Activated naive CD4-positive, alpha-beta T cell treated with anti-CD3 and anti-CD28 coated beads, Interleukin-2, amount 50 U/mL, for 24 hours (primary cell): ENCODE data around the gene PLN.

ENCODE experiments used
- H3K27ac Mint-ChIP-seq: one replicate; pipeline ENCODE4 v1.8.0; 2021; ENCODE audit warnings: mild to moderate bottlenecking, mixed read lengths
- H3K27me3 Mint-ChIP-seq: one replicate; pipeline ENCODE4 v1.8.0; 2021; ENCODE audit warnings: mixed read lengths
- H3K36me3 Mint-ChIP-seq: one replicate; pipeline ENCODE4 v1.8.0; 2021; ENCODE audit warnings: mixed read lengths
- H3K4me1 Mint-ChIP-seq: one replicate; pipeline ENCODE4 v1.8.0; 2021; ENCODE audit warnings: mixed read lengths
- H3K4me3 Mint-ChIP-seq: one replicate; pipeline ENCODE4 v1.8.0; 2021; ENCODE audit warnings: mild to moderate bottlenecking, mixed read lengths
- H3K9me3 Mint-ChIP-seq: one replicate; pipeline ENCODE4 v1.8.0; 2021; ENCODE audit warnings: mixed read lengths

The PLN gene

GRCh38 chr6:118584911-118585310, 36.8 kb downstream of the PLN start:
- Mint-ChIP-seq H3K9me3 (peaks cover 13% of the 10 kb centered on the region), H3K36me3 (peaks cover 31% of the 10 kb centered on the region), H3K27ac (peak overlapping the region; percentile 67), H3K27me3 (no peaks in the 10 kb centered on the region), H3K4me3 (no peak overlapping the region), H3K4me1 (peaks cover 52% of the 10 kb centered on the region)

GRCh38 chr6:118586746-118587485, 38.8 kb downstream of the PLN start:
- peaks cover 67% of the 10 kb centered on the region for H3K4me1 Mint-ChIP-seq
- H3K9me3 Mint-ChIP-seq = peaks cover 4% of the 10 kb centered on the region
- peaks cover 24% of the 10 kb centered on the region for H3K36me3 Mint-ChIP-seq
- no peak overlapping the region for H3K27ac Mint-ChIP-seq
- H3K27me3 Mint-ChIP-seq = no peaks in the 10 kb centered on the region
- H3K4me3 Mint-ChIP-seq = no peak overlapping the region

- Mint-ChIP-seq H3K27ac (peak overlapping the region; percentile 42), H3K4me3 (no peak overlapping the region), H3K4me1 (peaks cover 81% of the 10 kb centered on the region), H3K9me3 (no peaks in the 10 kb centered on the region), H3K36me3 (peaks cover 21% of the 10 kb centered on the region), H3K27me3 (no peaks in the 10 kb centered on the region)
Measured at GRCh38 chr6:118588626-118589025, 40.5 kb downstream of the PLN start.

GRCh38 chr6:118589186-118589585, 41.1 kb downstream of the PLN start:
- peaks cover 26% of the 10 kb centered on the region for H3K36me3 Mint-ChIP-seq
- H3K4me1 Mint-ChIP-seq = peaks cover 86% of the 10 kb centered on the region
- H3K9me3 Mint-ChIP-seq = no peaks in the 10 kb centered on the region
- H3K27me3 Mint-ChIP-seq = no peaks in the 10 kb centered on the region
- peak overlapping the region; percentile 46 for H3K27ac Mint-ChIP-seq
- no peak overlapping the region for H3K4me3 Mint-ChIP-seq

GRCh38 chr6:118589649-118590365, 41.7 kb downstream of the PLN start:
- no peak overlapping the region for H3K4me3 Mint-ChIP-seq
- H3K4me1 Mint-ChIP-seq = peaks cover 85% of the 10 kb centered on the region
- peaks cover 26% of the 10 kb centered on the region for H3K36me3 Mint-ChIP-seq
- H3K27me3 Mint-ChIP-seq = no peaks in the 10 kb centered on the region
- no peak overlapping the region for H3K27ac Mint-ChIP-seq
- H3K9me3 Mint-ChIP-seq = no peaks in the 10 kb centered on the region

- no peaks in the 10 kb centered on the region for H3K27me3 Mint-ChIP-seq
- no peak overlapping the region for H3K27ac Mint-ChIP-seq
- H3K9me3 Mint-ChIP-seq = peaks cover 4% of the 10 kb centered on the region
Measured at GRCh38 chr6:118591897-118592296, 43.8 kb downstream of the PLN start.

GRCh38 chr6:118594877-118595276, 46.8 kb downstream of the PLN start:
- Mint-ChIP-seq H3K4me1 (peaks cover 86% of the 10 kb centered on the region), H3K27me3 (no peaks in the 10 kb centered on the region), H3K36me3 (peaks cover 33% of the 10 kb centered on the region), H3K4me3 (no peak overlapping the region), H3K9me3 (peaks cover 10% of the 10 kb centered on the region), H3K27ac (no peak overlapping the region)

More at GRCh38 chr6:118591897-118592296, 43.8 kb downstream of the PLN start:
- Mint-ChIP-seq H3K4me1 (peaks cover 85% of the 10 kb centered on the region), H3K36me3 (peaks cover 29% of the 10 kb centered on the region), H3K4me3 (no peak overlapping the region)

- Mint-ChIP-seq H3K4me3 (peak overlapping the region; percentile 59), H3K27ac (peak overlapping the region; percentile 97), H3K27me3 (no peaks in the 10 kb centered on the region), H3K4me1 (peaks cover 76% of the 10 kb centered on the region), H3K9me3 (peaks cover 10% of the 10 kb centered on the region), H3K36me3 (peaks cover 27% of the 10 kb centered on the region)
Measured at GRCh38 chr6:118596774-118597320, 48.8 kb downstream of the PLN start.

GRCh38 chr6:118597636-118598035, 49.5 kb downstream of the PLN start:
- no peak overlapping the region for H3K4me3 Mint-ChIP-seq
- H3K9me3 Mint-ChIP-seq = peaks cover 10% of the 10 kb centered on the region
- no peaks in the 10 kb centered on the region for H3K27me3 Mint-ChIP-seq
- H3K4me1 Mint-ChIP-seq = peaks cover 72% of the 10 kb centered on the region
- peaks cover 30% of the 10 kb centered on the region for H3K36me3 Mint-ChIP-seq
- peak overlapping the region; percentile 12 for H3K27ac Mint-ChIP-seq

GRCh38 chr6:118598324-118598723, 50.2 kb downstream of the PLN start:
- Mint-ChIP-seq H3K4me3 (no peak overlapping the region), H3K4me1 (peaks cover 66% of the 10 kb centered on the region), H3K9me3 (peaks cover 10% of the 10 kb centered on the region), H3K27me3 (no peaks in the 10 kb centered on the region), H3K27ac (peak overlapping the region; percentile 57), H3K36me3 (peaks cover 31% of the 10 kb centered on the region)

GRCh38 chr6:118602300-118602699, 54.2 kb downstream of the PLN start:
- Mint-ChIP-seq H3K4me1 (peaks cover 47% of the 10 kb centered on the region), H3K27ac (no peak overlapping the region), H3K27me3 (no peaks in the 10 kb centered on the region), H3K9me3 (peaks cover 2% of the 10 kb centered on the region), H3K4me3 (no peak overlapping the region), H3K36me3 (peaks cover 25% of the 10 kb centered on the region)

GRCh38 chr6:118603372-118603771, 55.3 kb downstream of the PLN start:
- Mint-ChIP-seq H3K4me1 (peaks cover 44% of the 10 kb centered on the region), H3K27ac (no peak overlapping the region), H3K36me3 (peaks cover 22% of the 10 kb centered on the region), H3K9me3 (no peaks in the 10 kb centered on the region), H3K4me3 (no peak overlapping the region), H3K27me3 (no peaks in the 10 kb centered on the region)

- Mint-ChIP-seq H3K4me1 (peaks cover 54% of the 10 kb centered on the region), H3K27ac (peak overlapping the region; percentile 16), H3K27me3 (no peaks in the 10 kb centered on the region), H3K36me3 (peaks cover 31% of the 10 kb centered on the region), H3K9me3 (no peaks in the 10 kb centered on the region), H3K4me3 (no peak overlapping the region)
Measured at GRCh38 chr6:118606268-118606667, 58.2 kb downstream of the PLN start.

- H3K4me1 Mint-ChIP-seq = peaks cover 58% of the 10 kb centered on the region
Measured at GRCh38 chr6:118606858-118607257, 58.8 kb downstream of the PLN start.

More at GRCh38 chr6:118606858-118607257, 58.8 kb downstream of the PLN start:
- Mint-ChIP-seq H3K9me3 (peaks cover 3% of the 10 kb centered on the region), H3K4me3 (no peak overlapping the region), H3K27me3 (no peaks in the 10 kb centered on the region), H3K27ac (no peak overlapping the region), H3K36me3 (peaks cover 32% of the 10 kb centered on the region)
